K562 (cell line): Measurements from ENCODE around the gene F2RL1. TPM values are rescaled to one million over a fixed set of nuclear protein-coding genes. Genes with fewer than 3 reads are reported as not detected.

ENCODE experiments used
- ERF ChIP-seq: fragments of 450-650 bp; formaldehyde crosslinking; IDR thresholded peaks from 2 replicates; pipeline ENCODE4 v1.4.0; 2020; ENCODE audit warnings: mild to moderate bottlenecking, mixed read lengths
- FOXK2 ChIP-seq, 2 experiments: fragments of 450-650 bp; IDR thresholded peaks in 1 of 2; conservative IDR thresholded peaks in 1 of 2; 2 replicates each; pipeline ENCODE4 v1.6.1; 2016; ENCODE audit warnings: low read depth in 2 of 2, mild to moderate bottlenecking in 1 of 2
- FOXM1 ChIP-seq, 2 experiments: fragments of 450-650 bp in 1 of 2; sonication (generic) in 1 of 2; formaldehyde crosslinking in 1 of 2; IDR thresholded peaks; 2 replicates each; pipeline versions ENCODE4 v1.6.1 to v1.9.0; 2017 to 2022; ENCODE audit warnings: low read depth in 2 of 2, mild to moderate bottlenecking in 2 of 2, missing genetic modification reagents in 1 of 2, moderate library complexity in 1 of 2
- KLF10 ChIP-seq: fragments of 250-450 bp; sonication (Bioruptor Pico); IDR thresholded peaks from 2 replicates; pipeline ENCODE4 v1.6.1; 2021; ENCODE audit warnings: matching md5 sums
- MTA3 ChIP-seq: fragments of 450-650 bp; formaldehyde crosslinking; IDR thresholded peaks from 2 replicates; pipeline ENCODE4 v1.6.1; 2017; ENCODE audit warnings: mild to moderate bottlenecking, borderline replicate concordance
- RBM22 ChIP-seq: fragments of 200-400 bp; formaldehyde crosslinking; IDR thresholded peaks from 2 replicates; pipeline ENCODE4 v1.6.1; 2018; ENCODE audit warnings: low read length, low read depth; ENCODE audit not compliant: poor library complexity, severe bottlenecking
- RBM34 ChIP-seq: fragments of 200-400 bp; formaldehyde crosslinking; IDR thresholded peaks from 2 replicates; pipeline ENCODE4 v1.6.1; 2018; ENCODE audit warnings: low read length, borderline replicate concordance; ENCODE audit not compliant: insufficient read depth
- SREBF2 ChIP-seq: sonication (generic); formaldehyde crosslinking; IDR thresholded peaks from 2 replicates; pipeline ENCODE4 v1.4.0; 2020; ENCODE audit warnings: mild to moderate bottlenecking, missing genetic modification reagents
- TAF7 ChIP-seq: fragments of 450-650 bp; IDR thresholded peaks from 2 replicates; pipeline ENCODE4 v1.6.1; 2016; ENCODE audit warnings: missing genetic modification characterization, missing compliant biosample characterization
- TCF3 ChIP-seq: sonication (generic); formaldehyde crosslinking; IDR thresholded peaks from 2 replicates; pipeline ENCODE4 v1.4.0; 2020; ENCODE audit warnings: mild to moderate bottlenecking, missing genetic modification reagents
- ZC3H11A ChIP-seq: IDR thresholded peaks from 2 replicates; pipeline ENCODE4 v1.6.1; 2012; ENCODE audit warnings: low read depth, low read length, improper control_type of control experiment
- ZFP1 ChIP-seq: fragments of 450-650 bp; formaldehyde crosslinking; IDR thresholded peaks from 2 replicates; pipeline ENCODE4 v1.4.0; 2020; ENCODE audit warnings: mild to moderate bottlenecking, mixed read lengths
- ZFP36 ChIP-seq: fragments of 150-350 bp; IDR thresholded peaks from 2 replicates; pipeline ENCODE4 v1.6.1; 2018; ENCODE audit warnings: low read length, low read depth; ENCODE audit not compliant: partially characterized antibody
- ZNF143 ChIP-seq: sonication (generic); formaldehyde crosslinking; IDR thresholded peaks from 2 replicates; pipeline ENCODE4 v1.9.0; 2022; ENCODE audit warnings: mild to moderate bottlenecking, missing genetic modification reagents
- ZZZ3 ChIP-seq: fragments of 450-650 bp; IDR thresholded peaks from 2 replicates; pipeline ENCODE4 v1.6.1; 2016; ENCODE audit warnings: antibody characterized with exemption, mild to moderate bottlenecking, moderate library complexity
- polyA plus RNA-seq, 8 experiments: library from polyadenylated mRNA; depleted of rRNA in 4 of 8; stranded (reverse) in 5 of 8; unstranded in 3 of 8; fragments of >200 nt; fragmentation: Nextera tagmentation in 2 of 8; fragmentation: Illumina TruSeq in 1 of 8; extraction: Ambion mirVana in 2 of 8; extraction: Trizol in 1 of 8; gene quantifications; 2 replicates each; pipeline versions ENCODE4 v1.2.1 to v1.2.3, GENCODE V29; 2011 to 2014; ENCODE audit warnings: inconsistent platforms in 1 of 8, missing spikeins in 1 of 8
- total RNA-seq, 7 experiments: library from RNA; depleted of rRNA in 6 of 7; stranded (reverse); fragments of >200 nt in 6 of 7; fragmentation: Illumina TruSeq in 2 of 7; extraction: Trizol in 2 of 7; gene quantifications; 2 replicates each; pipeline versions ENCODE4 v1.2.1 to v1.2.3, GENCODE V29; 2011 to 2021; ENCODE audit warnings: low replicate concordance in 1 of 7
- TF ChIP-seq, protein P1 (sequence below): fragments of 150-350 bp; conservative IDR thresholded peaks from 2 replicates; pipeline ENCODE4 v1.6.1; 2014; ENCODE audit warnings: low read length
- TF ChIP-seq, protein P2 (sequence below): fragments of 450-650 bp; IDR thresholded peaks from one replicate; pipeline ENCODE4 v1.6.1; 2018; ENCODE audit warnings: mild to moderate bottlenecking, moderate library complexity; ENCODE audit not compliant: partially characterized antibody
- TF ChIP-seq, protein P3 (sequence below): sonication (generic); formaldehyde crosslinking; IDR thresholded peaks from 2 replicates; pipeline ENCODE4 v1.8.1; 2022; ENCODE audit warnings: missing genetic modification reagents
- TF ChIP-seq, protein P4 (sequence below): fragments of 250-450 bp; sonication (Bioruptor Pico); IDR thresholded peaks from 2 replicates; pipeline ENCODE4 v1.5.1; 2021; ENCODE audit warnings: mild to moderate bottlenecking

Gene F2RL1
- total and polyA plus RNA-seq, 9 of the 15 experiments (the other 6 are each of a cell fraction or from before 2014, with no cell fraction given) = 0.03 to 0.50 (median 0.27) TPM; not detected in 6

DNA sequence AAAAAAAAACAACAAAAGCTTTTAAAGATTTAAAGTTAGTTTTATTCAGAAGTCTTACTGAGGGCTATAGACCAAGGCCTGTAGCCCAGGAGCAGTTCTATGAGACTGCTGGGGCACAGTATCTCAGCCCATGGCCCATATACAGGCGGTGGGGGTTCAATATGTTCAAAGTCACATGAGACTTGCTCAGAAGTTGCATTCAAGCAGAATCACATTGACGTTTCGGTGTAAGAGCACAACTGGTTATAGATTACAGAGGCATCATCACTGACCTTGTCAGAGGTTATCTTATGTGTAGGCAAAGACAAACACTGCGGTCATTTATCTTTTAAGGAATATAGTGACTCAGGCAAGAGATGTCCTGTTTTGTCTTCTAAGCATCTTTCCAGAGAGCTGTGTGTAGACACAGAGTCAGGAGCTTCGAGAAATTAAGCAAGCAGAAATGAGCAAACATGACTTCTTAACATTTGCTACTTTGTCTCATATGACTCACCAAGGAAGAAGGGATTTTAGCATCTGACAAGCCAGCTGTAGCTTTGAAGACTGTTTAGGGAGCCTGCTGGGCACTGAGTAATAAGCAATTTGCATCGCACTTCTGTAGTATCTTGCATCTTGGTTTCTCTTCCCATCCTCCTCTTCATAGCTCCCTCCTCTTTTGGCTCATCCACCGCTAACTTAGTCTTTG, 12.9 kb upstream of the F2RL1 start (continued):
- TF ChIP-seq, protein P1, sequence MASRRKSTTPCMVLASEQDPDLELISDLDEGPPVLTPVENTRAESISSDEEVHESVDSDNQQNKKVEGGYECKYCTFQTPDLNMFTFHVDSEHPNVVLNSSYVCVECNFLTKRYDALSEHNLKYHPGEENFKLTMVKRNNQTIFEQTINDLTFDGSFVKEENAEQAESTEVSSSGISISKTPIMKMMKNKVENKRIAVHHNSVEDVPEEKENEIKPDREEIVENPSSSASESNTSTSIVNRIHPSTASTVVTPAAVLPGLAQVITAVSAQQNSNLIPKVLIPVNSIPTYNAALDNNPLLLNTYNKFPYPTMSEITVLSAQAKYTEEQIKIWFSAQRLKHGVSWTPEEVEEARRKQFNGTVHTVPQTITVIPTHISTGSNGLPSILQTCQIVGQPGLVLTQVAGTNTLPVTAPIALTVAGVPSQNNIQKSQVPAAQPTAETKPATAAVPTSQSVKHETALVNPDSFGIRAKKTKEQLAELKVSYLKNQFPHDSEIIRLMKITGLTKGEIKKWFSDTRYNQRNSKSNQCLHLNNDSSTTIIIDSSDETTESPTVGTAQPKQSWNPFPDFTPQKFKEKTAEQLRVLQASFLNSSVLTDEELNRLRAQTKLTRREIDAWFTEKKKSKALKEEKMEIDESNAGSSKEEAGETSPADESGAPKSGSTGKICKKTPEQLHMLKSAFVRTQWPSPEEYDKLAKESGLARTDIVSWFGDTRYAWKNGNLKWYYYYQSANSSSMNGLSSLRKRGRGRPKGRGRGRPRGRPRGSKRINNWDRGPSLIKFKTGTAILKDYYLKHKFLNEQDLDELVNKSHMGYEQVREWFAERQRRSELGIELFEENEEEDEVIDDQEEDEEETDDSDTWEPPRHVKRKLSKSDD = no peak
- TF ChIP-seq TAF7 (no peak), SREBF2 (CRISPR knock-in tag) (no peak), ZFP36 (no peak), ZFP1 (CRISPR knock-in tag) (no peak), ZNF143 (CRISPR knock-in tag) (no peak), FOXM1 (IDR thresholded peaks at IDR 0.05; ENCODE audit: low read depth) (no peak), FOXM1 (CRISPR knock-in tag; IDR thresholded peaks at IDR 0.05; ENCODE audit: low read depth) (no peak), KLF10 (no peak), ZZZ3 (no peak), RBM22 (no peak), FOXK2 (conservative IDR thresholded peaks at IDR 0.05 in 1 of 2, IDR thresholded peaks at IDR 0.05 in 1 of 2; ENCODE audit: low read depth in 2 of 2) (no peak), ZC3H11A (no peak), TCF3 (peak; percentile 66), RBM34 (no peak), ERF (CRISPR knock-in tag) (no peak), MTA3 (no peak)
- TF ChIP-seq, protein P2, sequence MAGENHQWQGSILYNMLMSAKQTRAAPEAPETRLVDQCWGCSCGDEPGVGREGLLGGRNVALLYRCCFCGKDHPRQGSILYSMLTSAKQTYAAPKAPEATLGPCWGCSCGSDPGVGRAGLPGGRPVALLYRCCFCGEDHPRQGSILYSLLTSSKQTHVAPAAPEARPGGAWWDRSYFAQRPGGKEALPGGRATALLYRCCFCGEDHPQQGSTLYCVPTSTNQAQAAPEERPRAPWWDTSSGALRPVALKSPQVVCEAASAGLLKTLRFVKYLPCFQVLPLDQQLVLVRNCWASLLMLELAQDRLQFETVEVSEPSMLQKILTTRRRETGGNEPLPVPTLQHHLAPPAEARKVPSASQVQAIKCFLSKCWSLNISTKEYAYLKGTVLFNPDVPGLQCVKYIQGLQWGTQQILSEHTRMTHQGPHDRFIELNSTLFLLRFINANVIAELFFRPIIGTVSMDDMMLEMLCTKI = no peak
- TF ChIP-seq, protein P3, sequence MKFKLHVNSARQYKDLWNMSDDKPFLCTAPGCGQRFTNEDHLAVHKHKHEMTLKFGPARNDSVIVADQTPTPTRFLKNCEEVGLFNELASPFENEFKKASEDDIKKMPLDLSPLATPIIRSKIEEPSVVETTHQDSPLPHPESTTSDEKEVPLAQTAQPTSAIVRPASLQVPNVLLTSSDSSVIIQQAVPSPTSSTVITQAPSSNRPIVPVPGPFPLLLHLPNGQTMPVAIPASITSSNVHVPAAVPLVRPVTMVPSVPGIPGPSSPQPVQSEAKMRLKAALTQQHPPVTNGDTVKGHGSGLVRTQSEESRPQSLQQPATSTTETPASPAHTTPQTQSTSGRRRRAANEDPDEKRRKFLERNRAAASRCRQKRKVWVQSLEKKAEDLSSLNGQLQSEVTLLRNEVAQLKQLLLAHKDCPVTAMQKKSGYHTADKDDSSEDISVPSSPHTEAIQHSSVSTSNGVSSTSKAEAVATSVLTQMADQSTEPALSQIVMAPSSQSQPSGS (CRISPR knock-in tag) = no peak
- TF ChIP-seq, protein P4, sequence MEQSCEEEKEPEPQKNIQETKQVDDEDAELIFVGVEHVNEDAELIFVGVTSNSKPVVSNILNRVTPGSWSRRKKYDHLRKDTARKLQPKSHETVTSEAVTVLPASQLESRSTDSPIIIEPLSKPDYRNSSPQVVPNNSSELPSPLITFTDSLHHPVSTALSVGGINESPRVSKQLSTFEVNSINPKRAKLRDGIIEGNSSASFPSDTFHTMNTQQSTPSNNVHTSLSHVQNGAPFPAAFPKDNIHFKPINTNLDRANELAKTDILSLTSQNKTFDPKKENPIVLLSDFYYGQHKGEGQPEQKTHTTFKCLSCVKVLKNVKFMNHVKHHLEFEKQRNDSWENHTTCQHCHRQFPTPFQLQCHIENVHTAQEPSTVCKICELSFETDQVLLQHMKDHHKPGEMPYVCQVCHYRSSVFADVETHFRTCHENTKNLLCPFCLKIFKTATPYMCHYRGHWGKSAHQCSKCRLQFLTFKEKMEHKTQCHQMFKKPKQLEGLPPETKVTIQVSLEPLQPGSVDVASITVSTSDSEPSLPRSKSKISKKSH = no peak
